ENCODE results near the gene MORC2.
A peak's percentile ranks its signal among the peaks of the same experiment; 100 is the strongest.

MORC2 gene

DNA sequence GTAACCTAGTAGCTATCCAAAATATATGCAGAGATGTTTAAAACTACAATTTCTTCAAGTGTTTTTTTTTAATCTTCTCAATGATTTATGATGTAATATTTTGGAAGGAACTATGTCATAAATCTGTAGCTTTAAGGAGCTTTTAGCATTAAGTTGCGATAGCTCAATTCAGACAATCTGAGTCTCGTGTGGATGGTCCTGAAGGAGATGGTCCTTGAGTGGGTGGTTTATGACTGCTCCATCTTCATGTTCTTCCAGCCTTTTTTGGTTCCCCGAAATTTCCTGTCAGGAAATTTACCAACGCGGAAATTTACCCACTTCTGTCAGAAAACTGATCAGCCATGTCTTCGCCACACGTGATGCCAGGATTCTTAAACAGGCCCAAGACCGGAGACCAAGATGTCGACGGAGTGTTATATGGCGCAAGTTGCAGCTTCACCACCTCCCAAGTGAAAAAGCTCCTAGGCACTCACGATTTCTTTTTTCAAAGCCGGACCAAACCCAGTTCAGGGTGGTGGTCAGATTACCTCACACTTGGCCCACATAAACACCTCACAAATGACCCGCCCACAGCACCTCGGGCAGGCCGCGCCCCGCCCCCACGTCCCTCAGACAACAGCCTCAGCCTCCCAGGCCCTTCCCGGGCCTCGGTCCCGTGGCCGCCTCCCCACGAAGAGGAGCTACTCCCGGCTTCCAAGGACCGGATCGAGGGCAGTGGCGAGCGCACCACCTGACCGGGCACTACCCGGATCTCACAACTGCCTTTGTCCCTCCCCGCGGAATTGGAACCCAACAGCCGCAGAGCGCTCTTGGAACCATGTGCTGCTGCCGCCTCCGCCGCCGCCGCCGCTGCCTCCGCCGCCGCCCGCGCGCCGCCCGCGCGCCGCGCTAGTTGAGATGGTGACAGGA is at the start of gene MORC2:
TSS of gene MORC2 (minus strand) at position 760 of the 909 bp plus-strand sequence. CDS start 885 bp downstream, outside the sequence.
- peak; percentile 50 for DNase-seq (ENCODE audit: low spot score)

DNA sequence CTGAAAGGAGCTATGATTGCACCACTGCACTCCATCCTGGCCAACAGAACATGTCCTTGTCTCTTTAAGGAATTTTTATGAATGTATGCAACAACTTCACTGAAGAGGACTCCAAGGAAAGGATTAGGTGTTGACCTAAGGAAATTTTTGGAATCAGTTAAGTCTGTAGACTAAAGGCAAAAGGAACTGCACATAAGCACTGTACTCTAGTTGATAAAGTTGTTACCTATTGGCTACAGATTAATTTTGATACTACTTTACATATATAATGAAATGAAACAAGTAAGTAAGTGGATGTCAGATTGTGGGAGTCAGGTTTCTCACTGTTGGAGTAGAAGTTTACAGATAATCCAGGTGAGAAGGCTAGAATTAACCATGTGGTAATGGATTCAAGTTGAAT is 37.0 kb upstream of the MORC2 start:
- no peak for DNase-seq (ENCODE audit: low spot score)

DNA sequence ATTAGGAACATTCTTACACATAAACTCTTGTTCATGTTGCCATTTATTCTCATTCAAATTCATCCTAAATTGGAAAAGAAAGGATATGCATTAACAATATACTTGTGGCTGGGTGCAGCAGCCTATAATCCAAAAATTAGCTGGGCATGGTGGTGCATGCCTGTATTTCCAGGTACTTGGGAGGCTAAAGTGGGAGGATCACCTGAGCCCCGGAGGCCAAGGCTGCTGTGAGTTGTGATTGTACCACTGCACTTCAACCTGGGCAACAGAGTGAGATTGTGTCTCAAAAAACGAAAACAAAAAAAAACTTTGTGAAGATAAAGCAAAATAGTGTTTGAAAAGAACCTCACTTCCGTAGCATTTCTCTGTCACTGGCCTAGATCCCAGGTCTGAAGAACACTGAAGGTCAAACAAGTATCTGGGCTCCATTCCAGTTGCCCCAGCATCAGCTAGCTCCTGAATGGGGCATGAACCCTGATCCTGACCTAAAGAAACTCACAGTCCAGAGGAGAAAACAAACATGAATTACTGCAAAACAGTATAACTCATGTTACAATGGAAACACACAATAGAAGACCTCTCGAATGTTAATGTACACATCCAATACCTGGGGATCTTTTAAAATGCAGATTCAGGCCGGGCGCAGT is 32.7 kb upstream of the MORC2 start:
- no peak for DNase-seq (ENCODE audit: low spot score)

DNA sequence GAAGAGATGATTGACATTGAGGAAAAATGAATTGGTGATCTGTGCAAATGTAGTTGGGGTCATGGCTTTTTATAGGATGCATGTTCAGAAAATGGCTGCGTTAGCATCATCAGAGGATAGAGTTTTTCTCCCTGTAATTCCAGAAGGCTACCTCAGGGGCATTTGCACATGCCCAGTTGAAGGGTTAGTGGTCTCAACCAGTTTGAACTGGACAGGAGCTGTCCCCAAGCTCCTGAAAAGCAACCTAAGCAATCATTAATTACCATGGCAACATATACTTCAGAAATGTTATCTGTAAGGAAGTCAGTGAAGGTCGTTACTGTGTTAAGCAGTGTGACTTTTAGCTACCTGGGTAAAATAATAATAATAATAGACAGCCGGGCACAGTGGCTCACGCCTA is 29.8 kb upstream of the MORC2 start:
- no peak for DNase-seq (ENCODE audit: low spot score)

DNA sequence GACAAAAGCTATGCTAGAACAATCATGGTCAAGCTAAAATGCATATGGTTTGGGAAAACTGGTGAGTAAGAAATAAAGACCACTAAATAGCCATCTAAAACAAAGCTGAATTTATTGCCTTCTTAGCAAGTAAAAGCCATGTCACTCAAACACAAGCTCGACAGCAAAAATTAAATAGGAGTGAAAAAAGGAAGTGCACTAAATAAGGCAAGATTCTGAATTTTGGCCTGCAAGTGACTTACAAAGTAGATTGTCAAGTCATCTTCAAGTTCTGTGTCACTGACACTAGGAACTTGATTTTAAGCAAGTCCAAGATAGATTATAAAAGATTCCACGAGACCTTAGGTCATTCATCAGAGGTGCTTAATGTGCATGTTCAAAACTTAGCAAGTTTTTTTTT is 27.9 kb upstream of the MORC2 start:
- peak; percentile 11 for DNase-seq (ENCODE audit: low spot score)

DNA sequence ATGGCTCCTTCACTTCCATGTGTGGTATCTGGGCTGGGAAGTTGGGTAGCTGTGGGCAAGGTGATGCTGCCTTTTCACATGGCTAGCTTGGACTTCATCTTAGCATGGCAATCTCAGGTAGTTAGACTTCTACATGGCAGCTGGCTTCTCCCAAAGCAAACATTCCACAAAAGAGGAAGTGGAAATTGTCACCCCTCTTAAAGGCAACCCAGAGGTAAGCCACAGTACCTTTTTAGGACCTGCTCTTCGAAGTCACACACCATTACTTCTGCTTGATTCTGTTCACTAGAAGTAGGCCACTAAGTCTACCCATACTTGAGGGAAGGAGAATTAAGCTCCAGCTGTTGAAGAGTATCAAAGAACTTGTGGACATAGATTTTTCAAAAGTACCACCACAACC is 26.4 kb upstream of the MORC2 start:
- no peak for DNase-seq (ENCODE audit: low spot score)

DNA sequence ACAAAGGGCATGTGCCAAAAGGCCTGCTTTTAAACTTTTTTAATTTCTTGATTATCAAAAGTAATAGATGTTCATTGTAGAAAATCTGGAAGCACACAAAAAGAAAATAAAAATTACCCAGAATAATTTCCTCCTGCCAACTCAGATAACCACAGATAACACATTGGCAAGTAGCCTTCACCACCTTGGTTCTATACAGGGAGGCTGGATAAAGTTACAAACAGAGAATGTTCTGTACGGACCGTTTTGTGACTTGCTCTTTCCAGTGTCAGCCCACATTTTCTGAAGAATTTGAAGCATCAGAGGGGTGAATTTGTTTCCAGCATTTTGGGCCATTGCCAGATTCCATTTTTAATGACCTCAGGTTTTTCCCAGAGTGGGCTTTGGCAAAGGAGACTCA is 24.0 kb upstream of the MORC2 start:
- DNase-seq (ENCODE audit: low spot score), result no peak

DNA sequence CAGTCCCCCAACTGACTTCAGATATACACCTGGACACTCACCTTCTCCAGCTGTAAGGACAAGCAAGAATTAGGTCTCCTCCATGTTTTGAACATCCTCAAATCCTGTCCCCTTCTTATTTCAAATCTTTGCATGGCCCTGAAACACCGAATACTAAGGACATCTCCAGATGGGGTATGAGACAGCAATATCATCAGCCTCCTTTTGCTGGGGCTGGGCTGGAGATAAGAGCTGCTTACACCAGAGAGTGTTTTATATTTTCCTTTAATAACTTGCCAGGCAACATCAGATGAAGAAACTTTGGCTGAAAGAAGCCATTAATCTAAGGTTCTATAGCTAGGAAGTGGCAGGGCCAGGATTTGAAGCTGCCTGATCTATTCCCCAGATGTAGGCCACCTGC is 22.1 kb upstream of the MORC2 start:
- DNase-seq (ENCODE audit: low spot score), result no peak

DNA sequence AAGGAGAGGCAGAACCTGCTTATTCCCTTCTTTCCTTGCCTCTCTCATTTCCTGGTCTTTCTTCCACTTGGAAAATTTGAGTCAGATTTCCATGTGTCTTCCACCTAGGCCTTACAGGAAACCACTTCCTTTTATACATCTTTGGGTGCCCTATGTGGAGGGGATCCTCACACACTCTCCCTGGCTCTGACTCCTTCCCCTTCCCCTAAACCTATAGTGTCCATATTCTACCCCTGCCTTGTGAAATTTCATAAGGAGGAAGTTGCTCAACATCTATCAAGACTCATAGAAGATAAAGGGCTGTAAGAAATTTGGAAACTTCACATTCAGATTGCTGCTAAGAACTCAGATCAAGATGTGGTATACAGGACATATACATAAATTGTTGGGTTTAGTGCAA is 20.9 kb upstream of the MORC2 start:
- DNase-seq (ENCODE audit: low spot score), result no peak

DNA sequence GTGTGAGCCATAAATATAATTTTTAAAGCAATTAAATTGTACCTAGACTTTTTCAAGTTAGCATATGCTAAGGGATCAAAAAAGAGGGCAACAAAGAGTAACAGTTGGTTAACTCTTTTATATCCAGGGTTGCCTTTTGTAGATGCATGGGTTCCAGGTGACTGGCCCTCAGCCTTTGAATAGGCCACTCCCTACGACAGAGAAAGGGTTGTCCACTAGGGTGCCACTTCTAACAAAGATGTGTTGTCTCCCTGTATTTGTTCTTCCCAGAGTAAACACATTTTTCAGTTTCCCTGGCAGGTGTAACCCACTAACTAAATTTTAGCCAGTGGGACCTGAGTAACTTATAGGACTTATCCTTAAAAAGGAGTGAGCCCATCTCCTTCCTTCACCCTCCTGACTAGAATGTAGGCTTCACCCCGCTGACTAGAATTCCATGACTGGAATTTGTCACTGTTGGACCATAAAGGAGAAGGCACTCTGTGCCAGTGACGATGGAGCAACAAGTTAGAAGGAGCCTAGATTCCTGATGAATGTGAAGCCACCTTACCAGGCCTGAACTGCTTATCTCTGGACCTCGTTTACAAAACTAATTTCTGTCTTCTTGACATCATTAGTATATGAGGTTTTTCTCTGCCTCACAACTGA is 17.1 kb upstream of the MORC2 start:
- no peak for DNase-seq (ENCODE audit: low spot score)

DNA sequence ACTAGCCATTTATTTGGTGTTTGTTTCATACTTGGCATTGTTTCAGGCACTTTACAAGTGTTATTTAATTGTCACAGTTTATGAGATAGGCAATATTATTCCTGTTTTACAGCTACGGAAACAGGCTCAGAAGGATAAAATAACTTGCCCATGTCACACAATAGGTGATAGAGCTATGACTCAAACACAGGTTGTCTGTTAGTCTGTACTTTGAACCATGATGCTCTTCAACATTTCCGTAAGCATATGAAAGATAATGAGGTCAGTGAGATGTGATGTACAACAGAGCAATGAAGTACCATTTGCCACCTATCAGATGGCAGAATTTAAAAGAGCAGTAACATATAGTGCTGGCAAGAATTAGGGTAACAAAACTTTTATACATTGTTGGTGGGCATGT is 15.7 kb upstream of the MORC2 start:
- DNase-seq (ENCODE audit: low spot score), result no peak

DNA sequence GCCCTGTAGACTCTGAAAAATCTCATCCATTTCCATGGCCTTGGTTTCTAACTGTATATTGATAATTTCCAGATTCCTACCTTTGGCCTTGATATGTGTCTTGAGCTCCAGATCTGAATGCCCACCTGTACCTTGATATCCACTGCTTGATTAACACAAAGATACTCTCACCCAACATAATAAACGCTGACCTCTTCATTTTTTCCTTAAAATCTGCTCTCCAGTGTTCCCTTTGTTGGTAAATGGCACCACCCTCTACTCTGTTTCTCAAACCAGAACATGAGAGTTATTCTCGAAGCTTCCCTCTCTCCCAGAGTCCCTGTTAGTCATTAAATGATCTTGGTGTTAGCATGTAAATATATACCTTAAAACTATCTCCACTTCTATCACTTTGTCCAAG is 13.9 kb upstream of the MORC2 start:
- DNase-seq (ENCODE audit: low spot score), result no peak

DNA sequence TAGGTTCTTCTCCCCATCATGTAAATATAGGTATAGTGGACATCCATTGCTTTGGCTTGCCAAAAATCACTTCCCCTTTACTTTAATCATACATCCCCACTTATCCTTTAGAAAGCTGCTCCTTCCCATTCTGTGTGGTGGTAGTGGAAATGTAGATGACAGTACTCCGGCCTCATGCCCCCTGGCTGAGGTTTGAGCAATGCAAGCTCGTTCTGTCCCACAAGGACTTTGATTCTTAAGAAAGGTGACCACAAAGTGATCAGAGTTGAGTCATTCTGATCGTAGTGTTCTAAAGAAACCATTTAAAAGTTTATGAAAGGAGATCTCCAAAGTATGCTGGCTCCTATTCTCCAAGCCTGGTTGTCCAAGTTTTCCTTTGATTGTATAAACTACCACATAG is 11.4 kb upstream of the MORC2 start:
- no peak for DNase-seq (ENCODE audit: low spot score)

DNA sequence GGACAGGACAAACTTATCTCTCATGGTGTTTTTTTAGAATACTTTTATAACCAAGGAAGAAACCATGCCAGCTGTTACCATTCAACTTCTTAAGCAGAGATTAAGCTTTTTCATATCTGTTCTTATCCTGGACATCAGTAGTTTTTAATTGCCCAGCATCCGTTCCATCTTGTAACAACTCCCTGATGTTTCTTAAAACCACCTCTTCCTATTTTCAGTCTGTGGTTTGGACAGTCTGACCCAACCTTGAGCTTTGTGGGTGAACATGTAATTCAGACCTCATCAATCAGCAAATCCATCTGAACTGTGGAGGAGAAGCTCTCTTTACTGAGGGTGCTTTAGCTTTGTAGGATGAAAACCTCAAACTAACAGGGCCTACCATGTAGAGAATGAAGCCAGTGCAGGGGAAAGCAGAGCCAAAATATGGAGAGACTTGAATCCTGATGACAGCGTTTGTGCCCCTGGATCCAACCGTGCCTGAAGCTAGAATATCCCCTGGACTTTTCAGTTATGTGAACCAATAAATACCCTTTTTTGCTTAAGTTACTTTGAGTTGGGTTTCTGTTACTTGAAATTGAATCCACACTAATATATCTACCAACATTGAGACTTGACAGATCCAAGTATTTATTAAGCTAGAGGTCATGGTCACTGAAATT is 9.9 kb upstream of the MORC2 start:
- DNase-seq (ENCODE audit: low spot score), result no peak

DNA sequence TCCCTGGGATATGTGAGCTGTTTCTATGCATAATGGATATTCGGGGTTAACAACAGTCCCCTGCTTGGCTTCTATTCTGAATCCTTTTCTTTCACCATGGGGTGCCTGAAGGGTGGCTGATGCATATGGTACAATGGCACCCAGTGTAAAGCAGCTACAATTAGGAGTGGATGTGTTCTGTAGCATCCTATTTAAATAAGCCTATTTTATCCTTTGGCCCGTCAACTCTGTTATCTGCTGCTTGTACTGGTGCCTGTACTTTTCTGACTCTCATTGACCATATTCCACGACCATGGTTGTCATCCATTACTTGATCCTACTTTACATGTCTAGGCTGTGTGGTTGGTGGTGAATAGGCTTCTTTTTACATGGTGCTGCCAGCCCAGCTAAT is 1.8 kb upstream of the MORC2 start:
- DNase-seq (ENCODE audit: low spot score), result no peak

DNA sequence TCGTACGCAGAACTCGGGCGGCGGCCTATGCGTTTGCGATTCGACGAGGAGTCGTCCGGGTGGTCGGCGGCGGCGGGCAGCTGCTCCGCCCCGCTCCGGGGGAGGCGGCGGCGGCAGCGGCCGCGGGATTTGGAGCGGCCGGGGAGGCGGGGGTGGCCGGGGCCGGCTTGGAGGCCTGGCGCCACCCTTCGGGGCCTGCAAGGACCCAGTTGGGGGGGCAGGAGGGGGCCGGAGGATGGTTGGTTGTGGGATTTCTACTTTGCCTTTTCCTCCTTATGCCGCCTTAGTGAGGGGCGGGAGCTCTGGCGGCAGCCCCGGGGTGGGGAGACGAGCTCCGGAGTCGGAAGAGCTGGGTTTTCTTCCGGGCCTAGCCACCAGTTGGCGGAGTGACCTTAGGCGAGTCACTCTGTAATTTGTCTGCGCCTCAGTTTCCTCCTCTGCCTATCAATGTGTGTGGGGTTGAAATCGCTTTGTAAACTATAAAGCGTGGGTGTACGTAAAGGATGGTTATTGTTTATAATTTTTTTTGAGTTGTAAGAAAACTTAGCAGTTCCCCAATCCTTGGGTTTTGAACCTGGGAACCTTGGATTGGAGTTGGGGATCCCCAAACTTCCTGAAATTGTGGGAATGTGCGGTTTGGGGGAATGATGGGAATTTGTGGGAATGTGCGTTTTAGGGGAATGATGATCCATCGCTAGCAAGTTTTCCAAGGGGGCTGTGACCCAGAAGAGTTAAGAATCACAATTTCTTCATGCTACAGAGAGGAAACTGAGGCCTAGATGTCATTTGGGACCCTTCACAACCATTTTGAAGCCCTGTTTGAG is 1.2 kb upstream of the MORC2 start:
- peak; percentile 69 for DNase-seq (ENCODE audit: low spot score)

DNA sequence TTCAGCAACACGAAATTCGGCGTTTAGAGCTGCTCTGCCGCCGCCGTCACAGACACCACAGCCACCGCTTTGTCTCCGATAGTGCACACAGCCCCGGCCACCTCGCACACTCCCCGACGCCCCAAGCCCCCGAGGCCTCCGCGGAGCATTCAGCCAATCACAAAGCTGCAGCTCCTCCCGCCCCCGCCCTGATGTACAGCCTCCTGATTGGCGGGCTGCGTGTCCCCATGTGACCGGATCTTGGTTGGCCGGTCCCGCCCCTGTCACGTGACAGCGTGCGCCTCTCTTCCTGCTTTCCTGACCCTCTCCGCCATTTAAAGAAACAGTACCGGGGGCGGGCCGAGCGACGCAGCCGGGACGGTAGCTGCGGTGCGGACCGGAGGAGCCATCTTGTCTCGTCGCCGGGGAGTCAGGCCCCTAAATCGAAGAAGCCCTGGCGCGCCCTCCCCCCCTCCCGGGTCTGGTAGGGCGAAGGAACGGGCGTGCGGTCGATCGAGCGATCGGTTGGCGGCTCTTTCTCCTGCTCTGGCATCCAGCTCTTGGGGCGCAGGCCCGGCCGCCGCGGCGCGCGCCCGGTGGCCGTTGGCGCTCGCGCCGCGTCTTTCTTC is 454 bp upstream of the MORC2 start, which contains the start of gene TUG1:
TSS of gene TUG1 (plus strand) at position 342 of the 608 bp plus-strand sequence.
- peak; percentile 98 for DNase-seq (ENCODE audit: low spot score)

DNA sequence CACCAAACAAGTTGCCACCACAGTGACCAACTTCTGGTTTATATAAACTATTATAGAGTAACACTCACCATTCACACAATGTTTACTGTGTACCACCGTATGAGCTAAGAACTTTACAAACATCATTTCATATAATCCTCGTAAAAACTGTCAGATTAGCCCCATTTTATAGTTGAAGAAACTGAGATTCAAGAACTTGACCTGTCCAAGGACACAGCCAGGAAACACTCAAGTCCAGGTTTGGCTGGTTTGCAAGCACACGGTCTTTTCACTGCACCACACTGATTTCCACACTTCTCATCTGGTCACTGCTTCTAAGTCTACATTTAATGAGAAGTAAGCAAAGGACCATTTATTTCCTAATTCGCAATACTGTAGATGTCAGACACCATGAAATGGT is 3.7 kb downstream of the MORC2 start:
- no peak for DNase-seq (ENCODE audit: low spot score)

DNA sequence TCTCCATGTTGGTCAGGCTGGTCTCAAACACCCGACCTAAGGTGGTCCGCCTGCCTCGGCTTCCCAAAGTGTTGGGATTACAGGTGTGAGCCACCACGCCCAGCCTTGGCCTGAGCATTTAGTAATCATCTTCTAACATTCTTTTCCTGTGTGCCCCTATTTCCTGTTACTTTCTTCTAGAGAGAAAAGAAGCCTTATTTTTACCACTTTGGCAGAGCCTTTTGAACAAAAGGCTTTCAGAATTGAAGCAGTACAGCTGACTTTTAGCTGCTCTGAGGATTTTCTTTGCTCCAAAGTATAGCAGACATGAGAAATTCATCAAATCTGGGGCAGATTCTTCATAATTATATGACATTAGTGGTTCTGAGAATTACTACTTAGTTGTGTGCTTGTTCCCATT is 13.4 kb downstream of the MORC2 start:
- no peak for DNase-seq (ENCODE audit: low spot score)

DNA sequence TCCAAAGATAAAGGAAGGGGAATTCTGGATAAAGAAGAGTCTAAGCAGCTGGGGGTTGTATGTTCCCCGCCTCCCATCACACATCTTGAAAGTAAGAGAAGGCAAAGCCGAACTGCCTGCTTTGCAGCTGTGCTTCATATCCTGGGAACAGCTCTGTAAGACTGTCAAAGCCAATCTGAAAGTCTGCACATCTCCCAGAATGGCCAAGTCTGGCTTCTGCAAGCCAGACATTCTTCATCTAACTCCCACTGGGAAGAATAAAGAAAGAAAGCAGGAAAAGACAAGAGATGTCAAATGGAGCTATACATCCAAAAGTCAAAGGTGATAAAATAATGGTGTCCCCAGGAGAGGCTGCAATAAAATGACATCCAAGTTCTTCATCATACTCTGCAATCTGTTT is 15.4 kb downstream of the MORC2 start:
- DNase-seq (ENCODE audit: low spot score), result no peak
